ENCODE measurements around the gene CIROP.

The CIROP gene

GRCh38 chr14:23102801-23103200 lies 2.0 kb downstream of the CIROP start:
- Histone ChIP-seq H3K27me3 (replicated peaks; ENCODE audit: control insufficient read depth, insufficient read depth, low read length) (no peaks in the 10 kb centered on the region), H3K4me3 (replicated peaks; ENCODE audit: low read depth, low read length) (no peak overlapping the region)
- no peak for DNase-seq (ENCODE audit: extremely low read depth, insufficient read length)

GRCh38 chr14:23101986-23102625 lies 2.7 kb downstream of the CIROP start:
- no peak for DNase-seq (ENCODE audit: extremely low read depth, insufficient read length)
- Histone ChIP-seq H3K36me3 (ENCODE audit: control insufficient read depth, insufficient read depth, low read length) (peaks cover 7% of the 10 kb centered on the region), H3K4me3 (replicated peaks; ENCODE audit: low read depth, low read length) (no peak overlapping the region), H3K27me3 (replicated peaks; ENCODE audit: control insufficient read depth, insufficient read depth, low read length) (no peaks in the 10 kb centered on the region)
- no peak for TF ChIP-seq CTCF (IDR thresholded peaks at IDR 0.05; ENCODE audit: insufficient read depth, low read length, poor library complexity, severe bottlenecking)

More at GRCh38 chr14:23102801-23103200, 2.0 kb downstream of the CIROP start:
- H3K36me3 ChIP-seq (ENCODE audit: control insufficient read depth, insufficient read depth, low read length) = peaks cover 4% of the 10 kb centered on the region
- TF ChIP-seq CTCF (IDR thresholded peaks at IDR 0.05; ENCODE audit: insufficient read depth, low read length, poor library complexity, severe bottlenecking) = no peak

GRCh38 chr14:23101213-23101970 lies 3.4 kb downstream of the CIROP start:
- no peak for DNase-seq (ENCODE audit: extremely low read depth, insufficient read length)
- no peaks in the 10 kb centered on the region for H3K27me3 ChIP-seq (replicated peaks; ENCODE audit: control insufficient read depth, insufficient read depth, low read length)
- no peak for TF ChIP-seq CTCF (IDR thresholded peaks at IDR 0.05; ENCODE audit: insufficient read depth, low read length, poor library complexity, severe bottlenecking)
- H3K4me3 ChIP-seq (replicated peaks; ENCODE audit: low read depth, low read length) = no peak overlapping the region
- peaks cover 7% of the 10 kb centered on the region for H3K36me3 ChIP-seq (ENCODE audit: control insufficient read depth, insufficient read depth, low read length)

- Histone ChIP-seq H3K36me3 (ENCODE audit: control insufficient read depth, insufficient read depth, low read length) (peaks cover 7% of the 10 kb centered on the region), H3K27me3 (replicated peaks; ENCODE audit: control insufficient read depth, insufficient read depth, low read length) (no peaks in the 10 kb centered on the region), H3K4me3 (replicated peaks; ENCODE audit: low read depth, low read length) (no peak overlapping the region)
- no peak for DNase-seq (ENCODE audit: extremely low read depth, insufficient read length)
- no peak for TF ChIP-seq CTCF (IDR thresholded peaks at IDR 0.05; ENCODE audit: insufficient read depth, low read length, poor library complexity, severe bottlenecking)
Observed at GRCh38 chr14:23099212-23099861, 5.5 kb downstream of the CIROP start.

- peaks cover 7% of the 10 kb centered on the region for H3K36me3 ChIP-seq (ENCODE audit: control insufficient read depth, insufficient read depth, low read length)
- H3K27me3 ChIP-seq (replicated peaks; ENCODE audit: control insufficient read depth, insufficient read depth, low read length) = no peaks in the 10 kb centered on the region
- DNase-seq (ENCODE audit: extremely low read depth, insufficient read length) = no peak
- TF ChIP-seq CTCF (IDR thresholded peaks at IDR 0.05; ENCODE audit: insufficient read depth, low read length, poor library complexity, severe bottlenecking) = no peak
- no peak overlapping the region for H3K4me3 ChIP-seq (replicated peaks; ENCODE audit: low read depth, low read length)
Observed at GRCh38 chr14:23097786-23098185, 7.0 kb downstream of the CIROP start.

All from GM06990 (cell line).